CD14-positive monocyte (primary cell): ENCODE results near the gene FEZF1. TPM values are rescaled to one million over a fixed set of nuclear protein-coding genes. Genes with fewer than 3 reads are reported as not detected.

ENCODE experiments used
- DNase-seq, 3 donors: peaks; one replicate each; pipeline ENCODE4 v3.0.0-alpha.2; 2011 to 2022
- H2AFZ ChIP-seq: 2 replicates; pipeline ENCODE4 v1.6.0; 2012; ENCODE audit warnings: mild to moderate bottlenecking, low read depth, low read length, inconsistent platforms; ENCODE audit not compliant: insufficient read depth, poor library complexity, severe bottlenecking
- H3K27ac ChIP-seq, 2 donors: 1 replicate in 1 of 2; 2 replicates in 1 of 2; pipeline ENCODE4 v1.5.1; 2012 to 2013; ENCODE audit warnings: low read length in 2 of 2, control low read depth in 1 of 2, inconsistent platforms in 1 of 2, low read depth in 1 of 2, mild to moderate bottlenecking in 1 of 2
- H3K27me3 ChIP-seq, 2 donors: one replicate each; pipeline versions ENCODE4 v1.6.0 to v1.6.1; 2011 to 2013; ENCODE audit warnings: low read length in 2 of 2; ENCODE audit not compliant: control insufficient read depth in 2 of 2, insufficient read depth in 2 of 2
- H3K36me3 ChIP-seq, 2 donors: replicated peaks in 1 of 2; 1 replicate in 1 of 2; 2 replicates in 1 of 2; pipeline versions ENCODE4 v1.5.1 to v1.6.1; 2012 to 2013; ENCODE audit warnings: low read length in 2 of 2, control low read depth in 1 of 2, inconsistent platforms in 1 of 2, mild to moderate bottlenecking in 1 of 2; ENCODE audit not compliant: insufficient read depth in 2 of 2, control insufficient read depth in 1 of 2
- H3K4me1 ChIP-seq, 2 donors: 1 replicate in 1 of 2; 2 replicates in 1 of 2; pipeline versions ENCODE4 v1.5.1 to v1.6.1; 2012 to 2013; ENCODE audit warnings: low read length in 2 of 2, control low read depth in 1 of 2, inconsistent platforms in 1 of 2, mild to moderate bottlenecking in 1 of 2, moderate library complexity in 1 of 2; ENCODE audit not compliant: insufficient read depth in 2 of 2, control insufficient read depth in 1 of 2
- H3K4me2 ChIP-seq: replicated peaks from 2 replicates; pipeline ENCODE3; 2012; ENCODE audit warnings: low read length, moderate library complexity, mild to moderate bottlenecking; ENCODE audit not compliant: poor library complexity, severe bottlenecking; ENCODE audit errors: extremely low read depth
- H3K4me3 ChIP-seq, 3 experiments: fragments of 200-600 bp in 1 of 3; sonication (generic) in 1 of 3; replicated peaks in 1 of 3; 1 replicate in 2 of 3; 2 replicates in 1 of 3; pipeline ENCODE4 v1.5.1; 2011 to 2013; ENCODE audit warnings: low read length in 3 of 3, mild to moderate bottlenecking in 3 of 3, control low read depth in 2 of 3, low read depth in 2 of 3, inconsistent platforms in 1 of 3, moderate library complexity in 1 of 3
- H3K79me2 ChIP-seq: 2 replicates; pipeline ENCODE4 v1.6.0; 2012; ENCODE audit warnings: mild to moderate bottlenecking, control low read depth, inconsistent platforms, low read length, moderate library complexity; ENCODE audit not compliant: insufficient read depth
- H3K9ac ChIP-seq: 2 replicates; pipeline ENCODE4 v1.6.0; 2017; ENCODE audit warnings: low read length, mild to moderate bottlenecking; ENCODE audit not compliant: insufficient read depth, poor library complexity, severe bottlenecking
- H3K9me3 ChIP-seq, 2 donors: replicated peaks in 1 of 2; 1 replicate in 1 of 2; 2 replicates in 1 of 2; pipeline versions ENCODE4 v1.5.1 to v1.6.1; 2012 to 2013; ENCODE audit warnings: low read length in 2 of 2, control low read depth in 1 of 2; ENCODE audit not compliant: control insufficient read depth in 1 of 2, insufficient read depth in 1 of 2
- H4K20me1 ChIP-seq: 2 replicates; pipeline ENCODE4 v1.6.0; 2012; ENCODE audit warnings: mild to moderate bottlenecking, low read length, control low read depth, moderate library complexity; ENCODE audit not compliant: insufficient read depth
- H3K27ac Mint-ChIP-seq, 7 donors: one replicate each; pipeline ENCODE4 v1.8.0; 2020; ENCODE audit warnings: mild to moderate bottlenecking in 7 of 7, mixed read lengths in 7 of 7, moderate library complexity in 6 of 7, inconsistent platforms in 2 of 7
- H3K27me3 Mint-ChIP-seq, 3 donors: one replicate each; pipeline ENCODE4 v1.8.0; 2021 to 2022; ENCODE audit warnings: low read depth in 3 of 3, mild to moderate bottlenecking in 3 of 3, mixed read lengths in 3 of 3, moderate library complexity in 3 of 3, inconsistent platforms in 1 of 3
- H3K36me3 Mint-ChIP-seq, 2 donors: one replicate each; pipeline ENCODE4 v1.8.0; 2020; ENCODE audit warnings: mixed read lengths in 2 of 2, inconsistent platforms in 1 of 2, mild to moderate bottlenecking in 1 of 2
- H3K4me1 Mint-ChIP-seq: one replicate; pipeline ENCODE4 v1.8.0; 2020; ENCODE audit warnings: mild to moderate bottlenecking, mixed read lengths
- H3K4me3 Mint-ChIP-seq, 2 donors: one replicate each; pipeline ENCODE4 v1.8.0; 2020; ENCODE audit warnings: mild to moderate bottlenecking in 2 of 2, mixed read lengths in 2 of 2, moderate library complexity in 1 of 2
- H3K9me3 Mint-ChIP-seq, 7 donors: one replicate each; pipeline ENCODE4 v1.8.0; 2020 to 2022; ENCODE audit warnings: mixed read lengths in 7 of 7, mild to moderate bottlenecking in 6 of 7, moderate library complexity in 6 of 7, inconsistent platforms in 2 of 7
- WGBS: methylation state at CpG from one replicate; pipeline ENCODE4 v1.1.5; 2013; ENCODE audit warnings: missing lambda C conversion rate; ENCODE audit not compliant: insufficient coverage; 5-methylcytosine and 5-hydroxymethylcytosine counted together
- intact Hi-C, 2 donors: fragments of 100-400 bp; cut with micrococcal nuclease; formaldehyde crosslinking; loops; one replicate each; pipeline versions ENCODE4 v1.15.0 to v1.15.1; 2023
- polyA plus RNA-seq, 3 donors: library from polyadenylated mRNA; depleted of rRNA in 1 of 3; unstranded in 2 of 3; stranded (reverse) in 1 of 3; fragments of 300-500 nt in 2 of 3; fragments of >200 nt in 1 of 3; fragmentation: Illumina TruSeq in 2 of 3; gene quantifications; 1 replicate in 2 of 3; 2 replicates in 1 of 3; pipeline ENCODE4 v1.2.3, GENCODE V29; 2012 to 2021
- TF ChIP-seq, protein P1 (sequence below): fragments of 200-600 bp; IDR thresholded peaks from one replicate; pipeline ENCODE4 v1.8.0; 2022; ENCODE audit warnings: antibody characterized with exemption, mild to moderate bottlenecking

Gene FEZF1
- polyA plus RNA-seq, 3 donors, result not detected

DNA sequence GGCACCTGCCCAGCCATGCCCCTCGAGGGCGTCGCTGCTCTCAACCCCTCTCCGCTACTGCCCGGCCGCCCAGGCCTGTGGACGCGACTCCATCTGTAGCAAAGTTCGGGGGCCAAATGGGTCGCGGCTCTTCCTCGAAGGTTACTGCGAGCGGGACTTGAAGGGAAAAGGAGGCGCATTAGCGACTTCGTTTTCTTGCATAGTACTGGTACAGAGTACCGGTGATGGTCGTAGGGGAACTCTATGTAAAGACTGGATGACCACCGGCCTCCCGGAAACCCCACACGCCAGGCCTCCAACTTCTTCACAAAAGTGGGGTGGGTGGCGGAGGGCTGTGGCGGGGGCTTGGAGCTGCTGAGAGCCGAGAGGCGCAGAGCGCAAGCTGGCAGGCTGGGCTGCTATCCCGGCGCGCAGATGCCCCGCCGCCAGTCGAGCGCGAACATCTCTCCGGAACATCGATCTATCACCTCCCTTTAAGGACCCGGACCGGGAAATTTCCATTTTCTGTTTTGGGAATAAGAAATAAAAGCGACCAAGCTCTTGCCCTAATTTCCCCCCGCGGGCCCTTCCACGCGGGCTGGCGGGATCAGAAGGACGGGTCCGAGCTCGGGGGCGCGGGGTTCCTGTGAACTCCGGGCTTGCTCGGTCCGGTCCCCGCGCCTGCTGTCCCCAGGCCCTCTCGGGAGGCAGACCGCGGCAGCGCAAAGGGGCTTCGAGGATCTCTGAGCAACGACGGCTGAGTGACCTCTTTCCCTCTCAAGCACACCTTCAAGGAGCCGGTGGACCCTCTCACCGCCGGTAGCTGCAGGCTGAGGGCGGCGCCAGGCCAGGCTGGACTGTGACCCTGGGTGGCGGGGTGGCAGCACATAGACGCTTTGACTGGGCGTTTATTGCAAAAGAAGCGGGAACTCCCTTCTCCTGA lies 12.2 kb upstream of the FEZF1 start:
- Mint-ChIP-seq H3K4me1 (no peaks in the 10 kb centered on the region), H3K27ac (no peak overlapping the region), H3K36me3 (no peaks in the 10 kb centered on the region), H3K9me3 (peaks cover 6 to 38% (median 20%) of the 10 kb centered on the region in 7 donors), H3K4me3 (peak overlapping the region in 1 of 2 donors; percentile 80), H3K27me3 (peaks cover 57 to 73% (median 59%) of the 10 kb centered on the region in 3 donors)
- Histone ChIP-seq H3K9me3 (peaks cover 0 to 42% of the 10 kb centered on the region in 2 donors), H3K4me1 (no peaks in the 10 kb centered on the region), H3K27ac (no peak overlapping the region), H3K79me2 (no peaks in the 10 kb centered on the region), H3K4me3 (no peak overlapping the region), H3K9ac (no peak overlapping the region), H4K20me1 (no peaks in the 10 kb centered on the region), H3K27me3 (peaks cover 63 to 67% of the 10 kb centered on the region in 2 donors), H3K36me3 (no peaks in the 10 kb centered on the region), H2AFZ (no peak overlapping the region), H3K4me2 (no peak overlapping the region)
- WGBS, result 5% methylated on average over 44 of the region's 71 CpGs
- DNase-seq, result no peak
- intact Hi-C loops, result no loop called here
- TF ChIP-seq, protein P1, sequence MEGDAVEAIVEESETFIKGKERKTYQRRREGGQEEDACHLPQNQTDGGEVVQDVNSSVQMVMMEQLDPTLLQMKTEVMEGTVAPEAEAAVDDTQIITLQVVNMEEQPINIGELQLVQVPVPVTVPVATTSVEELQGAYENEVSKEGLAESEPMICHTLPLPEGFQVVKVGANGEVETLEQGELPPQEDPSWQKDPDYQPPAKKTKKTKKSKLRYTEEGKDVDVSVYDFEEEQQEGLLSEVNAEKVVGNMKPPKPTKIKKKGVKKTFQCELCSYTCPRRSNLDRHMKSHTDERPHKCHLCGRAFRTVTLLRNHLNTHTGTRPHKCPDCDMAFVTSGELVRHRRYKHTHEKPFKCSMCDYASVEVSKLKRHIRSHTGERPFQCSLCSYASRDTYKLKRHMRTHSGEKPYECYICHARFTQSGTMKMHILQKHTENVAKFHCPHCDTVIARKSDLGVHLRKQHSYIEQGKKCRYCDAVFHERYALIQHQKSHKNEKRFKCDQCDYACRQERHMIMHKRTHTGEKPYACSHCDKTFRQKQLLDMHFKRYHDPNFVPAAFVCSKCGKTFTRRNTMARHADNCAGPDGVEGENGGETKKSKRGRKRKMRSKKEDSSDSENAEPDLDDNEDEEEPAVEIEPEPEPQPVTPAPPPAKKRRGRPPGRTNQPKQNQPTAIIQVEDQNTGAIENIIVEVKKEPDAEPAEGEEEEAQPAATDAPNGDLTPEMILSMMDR, result no peak

DNA sequence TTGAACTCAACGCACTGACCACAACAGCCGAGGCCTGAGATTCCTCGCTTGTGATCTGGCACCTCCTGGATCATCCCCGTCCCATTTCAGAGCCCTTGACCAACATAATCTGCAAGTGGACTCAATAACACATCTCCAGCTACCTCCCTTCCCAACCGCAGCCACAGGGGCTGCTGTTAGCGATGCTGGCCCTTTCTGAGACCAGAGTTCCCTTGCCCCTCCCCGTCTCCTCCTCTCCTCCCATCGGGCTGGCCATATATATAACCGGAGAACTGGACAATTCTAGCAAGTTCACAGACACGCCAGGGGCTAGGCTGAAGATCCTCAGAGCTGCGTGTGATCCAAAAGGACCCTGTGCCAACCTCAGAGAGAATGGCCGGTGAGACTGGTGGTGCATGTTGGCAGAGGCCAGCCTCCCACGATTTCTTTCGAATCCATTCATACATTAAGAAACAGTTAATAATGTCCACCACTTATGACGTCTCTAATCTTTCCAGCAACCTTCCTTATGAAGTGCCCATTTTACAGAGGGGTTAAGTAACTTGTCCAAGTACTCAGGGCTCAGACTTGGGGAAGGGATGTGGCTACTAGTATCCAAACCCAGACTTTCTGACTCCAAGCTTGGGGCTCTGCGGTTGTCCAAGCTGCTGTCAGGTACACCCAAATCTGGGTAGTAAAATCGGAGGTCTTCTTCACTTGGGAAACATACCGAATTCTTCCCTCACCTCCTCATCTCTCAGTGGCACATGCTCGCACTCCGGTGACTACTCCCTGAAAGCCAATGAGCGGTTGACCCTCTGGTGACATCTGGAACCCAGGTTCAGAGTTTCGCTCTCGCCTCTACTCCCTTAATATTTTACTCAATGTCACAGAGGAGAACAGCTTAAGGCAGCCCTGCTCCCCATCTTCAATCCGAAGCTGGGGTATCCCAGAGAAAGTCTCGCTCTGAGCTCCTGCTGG lies 11.2 kb upstream of the FEZF1 start:
- Mint-ChIP-seq H3K4me3 (peak overlapping the region in 1 of 2 donors; percentile 80), H3K4me1 (peaks cover 3% of the 10 kb centered on the region), H3K27ac (no peak overlapping the region), H3K36me3 (peaks cover 0 to 4% of the 10 kb centered on the region in 2 donors), H3K27me3 (peaks cover 66 to 76% (median 67%) of the 10 kb centered on the region in 3 donors), H3K9me3 (peaks cover 8 to 48% (median 24%) of the 10 kb centered on the region in 7 donors)
- H3K4me3 ChIP-seq, result no peak overlapping the region
- WGBS, result 8% methylated on average over 18 of the region's 25 CpGs
- peaks cover 3 to 51% of the 10 kb centered on the region in 2 donors for H3K9me3 ChIP-seq
- no peak overlapping the region for H3K4me2 ChIP-seq
- no peaks in the 10 kb centered on the region for H3K4me1 ChIP-seq
- no peak for DNase-seq
- H2AFZ ChIP-seq, result no peak overlapping the region
- peaks cover 73 to 77% of the 10 kb centered on the region in 2 donors for H3K27me3 ChIP-seq
- H3K79me2 ChIP-seq, result no peaks in the 10 kb centered on the region
- no peak overlapping the region for H3K9ac ChIP-seq
- intact Hi-C loops, result no loop called here
- H4K20me1 ChIP-seq, result no peaks in the 10 kb centered on the region
- H3K36me3 ChIP-seq, result no peaks in the 10 kb centered on the region
- H3K27ac ChIP-seq, result no peak overlapping the region
- TF ChIP-seq, protein P1, result no peak
